ENCODE measurements around the gene CCDC87. TPM values are rescaled to one million over a fixed set of nuclear protein-coding genes. Genes with fewer than 3 reads are reported as not detected.
"Not testable (repeated sequence)": the region's sequence is repeated elsewhere in the genome, so short reads cannot be mapped to it uniquely, and the experiment has no call there.

CCDC87 gene
- total RNA-seq, 1 donor from 2014 or later = 0.45 TPM

GRCh38 chr11:66556086-66556485 lies 36.8 kb downstream of the CCDC87 start:
- no peak for DNase-seq (ENCODE audit: low read depth)

GRCh38 chr11:66555416-66555815 lies 37.4 kb downstream of the CCDC87 start:
- DNase-seq (ENCODE audit: low read depth) = no peak

GRCh38 chr11:66554602-66555001 lies 38.3 kb downstream of the CCDC87 start:
- no peak for DNase-seq (ENCODE audit: low read depth)

GRCh38 chr11:66550887-66551286 lies 42.0 kb downstream of the CCDC87 start:
- no peak for DNase-seq (ENCODE audit: low read depth)

GRCh38 chr11:66549696-66550095 lies 43.2 kb downstream of the CCDC87 start:
- no peak for DNase-seq (ENCODE audit: low read depth)

- DNase-seq (ENCODE audit: low read depth) = peak; percentile 50
Measured at GRCh38 chr11:66548774-66549630, 43.9 kb downstream of the CCDC87 start.

GRCh38 chr11:66548041-66548440 lies 44.8 kb downstream of the CCDC87 start:
- peak; percentile 71 for DNase-seq (ENCODE audit: low read depth)

GRCh38 chr11:66547662-66548009 lies 45.2 kb downstream of the CCDC87 start:
- DNase-seq (ENCODE audit: low read depth) = peak; percentile 82

- DNase-seq (ENCODE audit: low read depth) = peak; percentile 38
Measured at GRCh38 chr11:66546966-66547661, 45.7 kb downstream of the CCDC87 start.

GRCh38 chr11:66546368-66546965 lies 46.4 kb downstream of the CCDC87 start, which contains the start of gene ACTN3:
ACTN3 (plus strand) TSS chr11:66546903; CDS start chr11:66546938, 35 bp downstream.
- DNase-seq (ENCODE audit: low read depth) = peak; percentile 53

GRCh38 chr11:66545701-66546367 lies 47.0 kb downstream of the CCDC87 start, which contains the start of gene ZDHHC24:
ZDHHC24 (minus strand) TSS chr11:66546048; CDS start chr11:66546003, 45 bp downstream.
- peak; percentile 99 for DNase-seq (ENCODE audit: low read depth)

- DNase-seq (ENCODE audit: low read depth) = not testable (repeated sequence)
Measured at GRCh38 chr11:66544952-66545351, 47.9 kb downstream of the CCDC87 start.

- DNase-seq (ENCODE audit: low read depth) = no peak
Measured at GRCh38 chr11:66543263-66544107, 49.4 kb downstream of the CCDC87 start.

- DNase-seq (ENCODE audit: low read depth) = peak; percentile 5
Measured at GRCh38 chr11:66542362-66542761, 50.5 kb downstream of the CCDC87 start.

GRCh38 chr11:66541892-66542291 lies 51.0 kb downstream of the CCDC87 start:
- no peak for DNase-seq (ENCODE audit: low read depth)

- DNase-seq (ENCODE audit: low read depth) = not testable (repeated sequence)
Measured at GRCh38 chr11:66540598-66540997, 52.3 kb downstream of the CCDC87 start.
